HL-60/S4 treated with phorbol 12-myristate 13-acetate at 8.2 ng/mL for 4 days and 3 days (cell line): ENCODE results near the gene UFD1.

ENCODE experiments used
- in situ Hi-C: fragments of 300-500 bp; cut with MboI; formaldehyde crosslinking; loops from 2 replicates; pipeline ENCODE4 v1.15.0; 2022; ENCODE audit warnings: low sequenced_read_pairs

Gene UFD1

DNA sequence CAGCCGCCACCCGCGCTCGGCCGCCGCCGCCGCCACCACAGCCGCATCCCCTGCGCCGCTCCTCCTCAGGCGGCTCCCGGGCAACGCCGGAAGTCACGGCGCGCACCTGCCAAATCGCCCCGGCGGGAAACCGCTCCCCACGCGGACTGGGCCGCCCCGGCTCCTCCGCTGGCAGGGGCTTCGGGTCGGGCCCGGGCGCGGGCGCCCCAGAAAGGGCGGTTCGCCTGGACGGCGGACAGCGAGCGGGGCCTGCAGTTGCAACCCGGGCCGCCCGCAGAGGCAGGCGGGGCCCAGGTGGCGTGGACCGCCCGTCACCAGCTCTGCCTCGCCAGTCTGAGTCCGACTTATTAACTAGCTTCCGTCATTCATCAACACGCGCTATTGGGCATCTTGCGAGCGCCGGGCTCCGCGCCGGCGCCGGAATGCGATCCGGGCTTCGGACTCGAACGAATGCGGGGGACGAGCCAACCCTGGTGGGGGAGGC is 47.3 kb downstream of the UFD1 start, which contains the start of gene HIRA:
TSS of gene HIRA (minus strand) at position 85 of the 484 bp plus-strand sequence. CDS start 257 bp downstream, outside the sequence.
- in situ Hi-C loops: no loop called here

DNA sequence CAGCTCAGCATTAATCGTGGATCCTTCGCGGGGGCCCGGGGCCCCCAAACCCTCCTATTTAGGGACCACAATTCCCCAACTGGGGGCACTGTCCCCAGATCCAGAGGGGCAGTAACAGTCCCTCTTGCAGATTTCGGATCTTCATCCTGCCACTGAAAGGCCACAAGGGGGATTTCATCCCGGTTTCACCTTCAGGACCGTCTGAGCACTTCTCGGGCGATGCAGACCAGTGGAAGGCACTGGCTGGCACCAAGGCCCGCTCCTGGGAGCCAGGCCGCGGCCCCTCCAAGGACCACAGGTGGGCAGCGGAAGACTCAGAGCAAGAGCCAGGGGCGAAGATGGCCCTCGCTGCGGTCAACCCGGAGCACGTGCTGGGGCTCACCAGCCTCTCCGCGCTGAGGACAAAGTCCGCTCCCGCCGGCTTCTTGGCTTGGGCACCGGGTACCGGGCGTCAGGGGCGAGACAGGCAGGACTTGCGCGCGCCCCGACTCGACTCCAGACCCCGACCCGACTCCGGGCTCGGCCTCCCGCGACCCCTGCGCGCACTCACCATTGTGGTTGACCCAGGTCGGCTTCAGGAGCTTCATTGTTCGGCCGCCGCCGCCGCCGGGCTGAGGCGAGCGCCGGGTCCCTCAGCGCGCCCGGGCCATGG is 48.0 kb downstream of the UFD1 start:
- in situ Hi-C loops: no loop called here

DNA sequence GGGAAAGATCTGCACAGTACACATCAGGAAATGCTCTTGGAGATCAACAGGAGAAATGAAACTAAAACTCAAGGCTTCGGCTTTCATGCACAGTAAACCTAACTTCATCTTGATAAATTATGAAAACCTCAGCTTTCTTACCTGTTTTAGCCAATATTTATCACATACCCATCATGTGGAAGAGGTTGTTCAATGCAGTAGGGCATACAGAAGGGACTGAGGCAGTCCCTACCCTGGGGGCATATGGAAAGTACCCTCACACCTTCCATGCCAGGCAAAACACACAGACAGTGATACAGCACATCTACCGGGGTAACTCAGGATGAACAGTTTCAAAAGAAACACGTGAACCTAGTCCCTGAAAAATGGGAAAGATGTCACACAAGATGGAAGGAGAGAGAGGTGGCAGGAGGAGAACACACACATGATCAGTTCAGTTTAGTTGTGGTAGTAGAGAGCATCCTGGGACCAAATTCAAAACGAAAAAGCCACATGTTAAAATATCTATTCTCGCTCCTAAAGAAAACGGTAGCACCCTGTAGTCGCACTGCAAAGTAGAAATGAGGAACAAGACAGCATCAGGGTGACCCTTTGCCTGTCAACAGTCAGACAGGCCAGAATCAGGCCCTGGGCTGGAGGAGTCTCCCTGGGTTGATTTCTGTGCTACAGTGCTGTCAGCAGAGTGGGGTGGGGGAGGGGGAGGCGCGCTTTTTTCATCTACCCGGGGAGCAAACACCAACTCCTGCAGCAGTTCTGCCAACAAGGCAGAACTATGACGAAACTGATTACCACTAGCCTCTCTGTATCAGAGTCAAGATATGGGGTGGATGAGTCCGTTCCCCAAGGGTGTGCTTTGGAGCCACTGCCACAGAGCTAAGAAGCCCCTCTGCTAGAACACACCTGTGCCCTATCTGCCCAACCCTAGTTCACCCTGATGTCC is 48.8 kb downstream of the UFD1 start:
- in situ Hi-C loops: no loop called here

DNA sequence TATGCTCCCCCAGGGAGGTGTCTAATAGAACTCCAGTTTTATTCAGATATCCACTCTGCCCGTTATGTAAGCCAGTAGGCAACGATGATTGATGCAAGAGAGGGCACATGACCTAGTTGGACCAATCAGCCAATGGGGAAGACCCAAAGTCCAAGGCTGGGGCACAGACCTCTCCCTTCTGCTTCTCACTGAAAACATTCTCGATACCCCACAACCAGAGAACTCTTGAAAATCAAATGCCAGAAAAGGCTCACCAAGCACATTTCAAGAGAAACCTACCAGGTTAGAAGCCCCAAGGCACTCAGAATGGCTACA is 54.9 kb downstream of the UFD1 start:
- in situ Hi-C loops: no loop called here

DNA sequence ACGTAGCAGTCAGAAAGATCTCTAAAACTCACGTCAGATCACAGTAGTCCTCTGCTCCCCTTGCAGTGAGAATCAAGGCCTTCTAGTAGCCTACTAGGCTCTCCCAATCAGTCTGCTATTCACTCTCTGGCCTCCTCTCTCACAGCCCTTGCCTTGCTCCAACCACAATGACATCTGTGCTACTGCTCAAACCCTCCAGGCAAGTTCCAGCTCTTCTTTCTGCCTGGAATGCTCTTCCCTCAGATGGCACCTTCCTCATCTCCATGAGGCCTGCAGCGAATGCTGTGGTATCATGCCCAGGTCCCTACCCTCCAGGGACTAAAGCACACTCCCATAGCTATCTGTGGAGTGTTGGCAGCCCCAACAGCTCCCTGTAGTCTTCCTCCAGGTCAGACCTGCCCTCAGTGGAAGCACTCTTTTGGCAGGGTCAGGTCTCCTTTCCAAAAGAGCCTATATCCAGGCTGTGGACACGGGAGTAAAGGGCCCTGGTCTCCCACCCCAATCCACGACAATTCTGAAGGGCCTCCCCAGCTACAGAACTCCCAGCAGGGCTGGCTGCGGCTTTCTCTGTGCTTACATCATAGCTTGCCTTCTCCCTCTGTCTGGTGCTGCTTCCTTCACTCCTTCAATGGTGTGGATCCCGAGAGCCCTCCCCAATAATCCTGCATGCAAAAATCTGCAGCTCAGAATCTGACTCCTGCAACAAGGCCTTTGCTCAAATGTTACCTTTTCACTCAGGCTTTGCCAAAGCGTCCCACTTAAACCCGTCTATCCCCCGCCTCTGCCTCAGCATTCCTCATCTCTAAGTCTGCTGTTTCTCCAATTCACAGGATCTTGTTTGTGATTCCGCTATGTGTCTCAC is 56.3 kb downstream of the UFD1 start:
- in situ Hi-C loops: no loop called here

DNA sequence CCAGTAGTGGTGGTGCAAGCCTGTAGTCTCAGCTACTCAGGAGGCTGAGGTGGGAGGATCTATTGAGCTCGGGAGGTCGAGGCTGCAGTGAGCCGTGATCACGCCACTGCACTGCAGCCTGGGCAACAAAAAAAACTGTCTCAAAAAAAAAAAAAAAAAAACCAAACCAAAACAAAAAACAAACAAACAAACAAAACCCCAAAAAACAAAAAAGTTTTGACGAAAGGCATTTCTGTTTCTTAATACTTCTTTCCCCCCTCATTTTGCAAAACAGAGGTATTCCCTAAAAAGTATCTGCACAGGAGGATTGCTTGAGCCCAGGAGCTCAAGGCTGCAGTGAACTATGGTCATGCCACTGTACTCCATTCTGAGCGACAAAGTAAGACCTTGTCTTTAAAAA is 58.7 kb downstream of the UFD1 start:
- in situ Hi-C loops: no loop called here

DNA sequence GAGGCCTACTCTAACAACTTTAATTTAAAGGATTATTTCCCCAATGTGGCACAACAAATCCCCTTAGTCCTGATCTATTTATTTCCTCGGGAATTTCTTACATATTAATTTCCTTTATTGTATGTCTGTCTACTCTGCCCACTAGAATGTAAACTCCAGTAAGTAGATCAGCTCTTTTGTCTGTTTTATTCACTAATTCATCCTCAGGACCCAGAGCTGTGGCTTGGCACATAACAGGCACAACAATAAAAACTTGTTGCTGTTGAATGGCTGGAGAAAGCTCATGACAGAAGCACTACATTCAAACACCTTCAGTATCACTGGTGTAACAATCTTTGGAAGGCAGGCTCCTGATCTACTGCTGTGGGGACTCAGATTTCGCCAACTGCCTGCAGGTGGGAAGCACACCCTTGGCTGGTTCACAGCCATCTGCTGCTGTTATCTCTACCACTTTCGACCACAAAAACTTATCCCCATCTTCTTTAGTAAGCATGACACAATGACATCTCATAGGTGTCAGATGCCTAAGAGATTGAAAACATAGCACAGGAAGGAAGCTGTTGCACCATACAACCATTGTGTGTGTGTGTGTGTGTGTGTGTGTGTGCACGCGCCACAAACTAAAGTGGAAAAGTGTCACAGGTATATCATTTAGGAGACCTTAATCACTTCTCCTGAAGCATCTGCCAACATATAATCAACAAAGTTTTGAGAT is 59.4 kb downstream of the UFD1 start:
- in situ Hi-C loops: no loop called here

DNA sequence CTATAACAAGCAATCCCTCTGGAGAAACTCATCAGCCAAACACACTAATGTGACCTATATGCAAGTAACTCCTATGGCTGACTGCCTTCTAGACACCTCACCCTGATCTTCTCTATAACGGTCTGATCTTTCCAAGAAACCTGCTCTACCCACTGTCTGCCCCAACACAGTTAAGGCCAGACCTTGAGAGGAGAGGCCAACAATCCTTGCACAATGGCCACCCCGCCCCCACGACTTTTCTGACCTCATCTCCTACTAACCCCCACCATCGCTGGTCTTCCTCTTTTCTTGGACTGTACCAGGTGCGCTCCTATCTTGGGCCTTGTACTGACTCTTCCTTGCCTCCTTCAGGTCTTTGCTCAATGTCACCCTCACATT is 59.9 kb downstream of the UFD1 start:
- in situ Hi-C loops: no loop called here

DNA sequence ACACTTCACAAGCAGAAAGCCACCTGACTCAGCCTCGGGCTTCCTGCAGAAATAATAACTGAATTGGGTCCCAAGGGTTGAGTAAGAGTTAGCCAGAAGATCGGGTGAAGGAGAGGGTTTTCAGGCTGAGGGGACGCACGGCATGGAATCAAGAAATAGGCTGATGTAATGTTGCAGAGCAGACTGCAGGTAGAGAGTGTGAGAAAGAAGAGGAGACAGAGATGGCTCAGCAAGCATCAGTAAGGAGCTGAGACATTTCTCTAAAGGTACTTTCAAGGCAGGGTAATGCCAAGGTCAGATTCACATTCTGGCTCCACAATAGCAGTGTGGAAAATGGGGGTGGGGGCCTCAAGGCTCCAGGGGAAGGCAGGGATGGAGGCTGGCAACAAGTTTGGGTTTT is 66.1 kb downstream of the UFD1 start:
- in situ Hi-C loops: no loop called here

DNA sequence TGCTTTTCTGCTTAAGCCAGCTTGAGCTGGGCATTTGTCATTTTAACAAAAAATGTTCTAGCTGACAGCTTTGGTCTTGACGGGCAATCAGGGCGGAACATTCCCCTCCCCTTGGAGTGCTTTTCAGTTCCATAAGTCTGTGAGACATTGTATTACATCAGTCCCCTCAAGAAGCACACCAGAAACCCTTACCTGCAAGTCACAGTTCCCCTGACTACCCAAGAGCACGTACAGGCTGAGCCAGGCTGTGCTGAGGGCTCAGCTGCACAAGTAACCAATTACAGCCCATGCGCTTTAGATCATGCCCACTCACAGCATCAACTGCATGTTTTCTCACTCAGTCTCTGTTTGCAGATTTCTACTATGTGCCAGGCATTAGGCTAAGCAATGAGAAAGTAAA is 66.5 kb downstream of the UFD1 start:
- in situ Hi-C loops: no loop called here

DNA sequence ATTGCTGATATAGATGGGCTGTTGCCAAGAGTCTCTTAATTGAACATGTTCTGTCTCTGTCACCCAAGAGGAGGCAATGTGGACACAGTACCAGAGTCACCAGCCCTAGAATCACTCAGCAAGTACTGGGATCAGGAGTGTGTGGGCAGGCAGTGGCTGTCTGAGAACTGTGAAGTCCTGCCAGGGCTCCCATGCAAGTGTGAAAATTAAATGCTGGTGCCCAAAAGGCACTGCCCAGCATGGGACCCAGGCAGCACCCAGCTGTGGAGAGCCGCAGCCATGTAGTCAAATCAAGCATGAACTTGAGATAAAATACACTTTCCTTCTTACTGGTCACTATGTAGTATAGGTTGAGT is 67.3 kb downstream of the UFD1 start:
- in situ Hi-C loops: no loop called here

DNA sequence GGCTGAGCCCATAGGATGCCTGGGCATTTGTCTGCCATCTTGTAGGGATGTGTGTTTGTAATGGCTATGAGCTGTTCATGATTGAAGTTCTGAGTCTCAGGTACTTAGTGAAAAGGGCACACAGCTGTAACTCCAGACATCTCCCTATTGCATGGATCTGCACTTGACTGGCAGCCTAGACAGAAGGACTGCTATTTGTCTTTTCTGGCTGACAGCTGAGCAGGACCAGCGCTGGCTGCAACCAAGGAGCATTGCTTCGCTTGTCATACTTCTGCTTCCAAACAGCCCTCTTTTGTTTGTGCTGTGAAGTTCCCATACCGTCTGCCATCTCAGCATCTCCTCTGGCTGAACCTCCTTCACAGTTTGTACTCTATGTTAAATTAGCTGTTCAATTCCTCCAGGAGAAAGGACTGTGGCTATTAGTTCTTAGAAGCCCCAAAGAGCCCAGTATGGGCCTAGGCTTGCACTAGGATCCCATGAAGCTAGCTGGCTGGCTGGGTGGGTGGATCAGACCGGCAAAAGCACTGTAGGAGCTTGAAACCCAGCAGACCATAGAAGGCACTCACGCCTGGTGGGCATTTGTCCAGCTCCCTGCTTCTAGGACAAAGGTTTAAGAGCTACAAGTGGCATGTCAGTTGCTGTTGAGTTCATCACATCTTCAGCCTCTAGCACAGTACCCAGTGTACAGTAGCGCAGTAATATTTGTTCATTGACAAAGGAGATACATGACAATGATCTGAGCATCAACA is 67.9 kb downstream of the UFD1 start:
- in situ Hi-C loops: no loop called here

DNA sequence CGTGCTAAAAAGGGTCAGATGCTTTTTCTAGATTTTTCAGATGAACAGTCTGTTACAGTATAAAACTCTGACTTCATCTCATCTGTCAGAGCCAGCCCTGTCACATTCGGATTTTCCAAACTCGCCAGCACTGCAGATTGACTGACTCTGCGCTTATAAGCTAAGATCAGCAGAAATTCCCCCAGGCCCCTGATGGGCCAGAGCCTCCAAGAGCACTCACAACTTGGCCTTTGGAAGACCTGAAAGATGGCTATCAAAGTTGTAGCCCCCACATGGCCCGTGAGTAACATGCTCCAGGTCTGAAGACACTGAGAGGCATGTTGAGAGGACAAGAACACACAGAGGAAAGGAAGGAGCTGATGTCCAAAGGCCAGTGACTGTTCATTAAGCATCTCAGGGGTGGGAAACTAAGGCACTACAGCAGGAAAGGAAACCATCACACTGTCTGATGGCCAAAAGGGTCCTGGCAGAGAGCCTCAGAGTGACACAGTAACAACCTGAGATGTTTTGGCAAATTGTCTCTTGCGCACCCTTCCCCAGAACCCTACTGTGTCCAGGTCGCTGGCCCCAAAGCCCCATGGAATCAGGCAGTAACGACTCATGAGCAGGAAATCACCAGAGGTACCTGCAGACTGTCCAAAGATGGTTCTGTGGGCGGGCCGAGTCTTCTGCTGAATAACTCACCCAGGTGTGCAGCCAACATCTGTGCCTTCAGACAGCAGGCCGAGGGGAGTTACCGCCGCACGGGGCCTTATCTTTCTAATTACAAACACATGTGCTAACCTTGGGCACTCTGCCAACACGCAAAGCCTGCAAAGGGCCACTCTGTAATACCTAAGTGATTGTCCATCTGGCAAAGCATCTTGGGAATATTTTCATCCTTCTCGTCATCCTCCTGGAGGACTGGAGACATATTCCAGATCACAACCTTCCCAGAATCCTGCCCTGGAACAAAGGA is 71.1 kb downstream of the UFD1 start:
- in situ Hi-C loops: no loop called here

DNA sequence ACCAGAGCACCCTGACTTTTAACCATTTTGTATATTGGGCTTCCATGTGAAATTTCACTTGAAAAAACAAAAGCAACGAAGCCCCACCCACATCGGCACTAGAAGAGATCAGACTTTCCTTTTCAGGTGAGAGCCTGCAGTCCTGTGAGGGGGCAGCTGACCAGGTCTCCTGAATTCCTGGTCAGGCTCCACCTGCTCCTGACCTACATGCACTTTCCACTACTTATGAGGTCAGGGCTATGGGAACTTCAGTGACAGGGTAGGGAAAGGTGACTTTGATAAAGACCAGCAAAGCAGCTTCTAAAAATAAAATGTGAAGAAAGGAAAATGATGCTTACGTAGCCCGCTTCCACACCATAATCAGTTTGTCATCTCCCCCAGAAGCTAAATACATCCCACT is 72.1 kb downstream of the UFD1 start:
- in situ Hi-C loops: no loop called here

DNA sequence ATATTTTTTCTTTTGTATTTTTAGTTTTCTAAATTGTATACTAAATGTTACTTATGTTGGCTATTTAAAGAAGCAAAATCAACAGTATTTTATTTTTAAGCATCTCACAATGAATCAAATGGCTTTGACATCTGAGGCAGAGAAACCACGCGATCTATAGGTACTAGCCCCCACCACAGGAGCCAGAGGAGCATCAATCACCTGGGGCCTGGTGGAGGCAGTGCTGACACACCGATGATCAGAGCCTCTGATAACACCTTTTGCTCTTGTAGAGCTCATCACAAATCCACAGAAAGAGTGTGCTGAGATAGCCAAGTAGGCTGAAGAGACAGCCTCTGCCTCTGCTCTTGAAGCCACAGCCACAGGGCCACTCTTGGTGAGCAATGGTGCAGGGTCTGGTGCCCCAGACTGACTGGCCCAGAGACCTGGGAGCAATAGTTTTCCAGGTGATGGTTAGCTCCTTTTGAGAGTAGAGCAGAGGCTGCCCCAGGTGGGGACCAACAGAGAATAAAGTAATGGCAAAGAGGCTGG is 72.6 kb downstream of the UFD1 start:
- in situ Hi-C loops: no loop called here

DNA sequence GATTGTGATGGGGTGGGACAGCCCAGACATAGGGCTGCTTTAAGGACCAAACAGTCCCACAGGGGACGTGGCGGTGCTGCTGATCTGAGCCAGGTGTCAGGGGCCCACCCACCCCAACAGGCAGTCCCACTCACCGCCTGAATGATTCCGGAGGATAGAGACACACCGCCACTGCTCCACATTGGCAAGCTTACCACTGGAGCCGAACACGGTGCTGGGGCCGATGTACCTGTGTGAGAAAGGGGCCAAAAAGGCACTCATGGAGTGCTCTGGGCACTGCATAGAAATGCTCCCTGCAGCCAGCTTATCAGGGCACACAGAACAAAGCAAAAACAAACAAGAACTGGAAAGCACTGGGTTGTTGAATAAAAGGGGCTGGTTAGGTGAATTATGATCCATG is 73.3 kb downstream of the UFD1 start:
- in situ Hi-C loops: no loop called here

DNA sequence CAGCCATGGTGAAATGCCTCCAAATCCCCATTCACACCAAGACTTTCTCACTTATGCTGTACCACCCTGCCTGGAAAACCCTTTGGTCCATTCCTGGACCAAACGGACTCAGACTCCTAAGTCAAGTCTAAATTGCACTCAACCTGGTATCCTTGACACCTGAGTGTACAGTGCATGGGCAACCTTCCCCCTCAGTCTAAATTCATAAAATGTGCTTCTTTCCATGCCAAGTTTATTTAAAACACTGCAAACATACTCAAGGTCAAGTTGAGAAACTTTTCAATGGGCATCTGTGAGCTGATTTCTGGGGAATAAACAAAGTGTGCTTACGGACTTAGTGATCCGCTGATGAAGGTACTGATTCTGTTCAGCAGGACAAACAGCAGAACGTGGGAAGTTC is 73.9 kb downstream of the UFD1 start:
- in situ Hi-C loops: no loop called here

DNA sequence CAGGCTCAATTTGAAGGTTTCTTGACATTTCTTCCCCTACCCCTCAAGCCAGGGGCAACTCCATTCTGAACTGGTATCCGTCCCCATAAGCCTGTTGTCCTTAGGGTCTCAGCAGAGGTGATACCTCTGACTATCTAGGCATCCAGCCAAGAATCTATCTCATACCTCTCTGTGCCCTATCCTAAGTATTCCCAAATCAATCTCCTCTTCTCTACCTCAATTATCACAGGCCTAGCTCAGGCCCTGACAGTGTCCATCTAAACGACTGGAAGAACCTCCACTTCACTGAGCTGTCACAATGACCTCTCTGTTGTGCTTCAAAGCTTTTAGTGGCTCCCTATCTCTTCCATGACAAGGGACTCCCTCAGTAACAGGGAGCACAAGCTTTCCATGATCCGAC is 74.3 kb downstream of the UFD1 start:
- in situ Hi-C loops: no loop called here
